BJ (cell line): ENCODE results near the gene MICAL3. TPM values are rescaled to one million over a fixed set of nuclear protein-coding genes. Genes with fewer than 3 reads are reported as not detected.

Experiments
- CTCF ChIA-PET: fragments of 350-600 bp; formaldehyde crosslinking; extraction: SDS; loops from one replicate; lab custom pipeline; 2021; ENCODE audit warnings: antibody characterized with exemption, inconsistent platforms; lab: Yijun Ruan, JAX
- POLR2A ChIA-PET: fragments of 300-600 bp; sonication (Branson Sonifier 250); formaldehyde crosslinking; extraction: SDS; loops from one replicate; lab custom pipeline; 2021; ENCODE audit warnings: antibody characterized with exemption; lab: Charles Lee
- DNase-seq: peaks from one replicate; pipeline ENCODE4 v3.0.0-alpha.2; 2011; ENCODE audit warnings: low read depth
- H3K27me3 ChIP-seq: 2 replicates; pipeline ENCODE4 v1.6.0; 2011; ENCODE audit warnings: low read length; ENCODE audit not compliant: control insufficient read depth, insufficient read depth
- H3K36me3 ChIP-seq: 2 replicates; pipeline ENCODE4 v1.5.1; 2011; ENCODE audit warnings: low read length; ENCODE audit not compliant: control insufficient read depth, insufficient read depth
- H3K4me3 ChIP-seq: 2 replicates; pipeline ENCODE4 v1.5.1; 2011; ENCODE audit warnings: low read depth, mild to moderate bottlenecking, control low read depth, low read length
- polyA plus RNA-seq: library from polyadenylated mRNA; depleted of rRNA; stranded (reverse); fragments of >200 nt; gene quantifications from 2 replicates; pipeline ENCODE4 v1.2.3, GENCODE V29; 2011
- TF ChIP-seq, protein P1 (sequence below): IDR thresholded peaks from 2 replicates; pipeline ENCODE4 v1.5.1; 2011; ENCODE audit warnings: low read depth, mild to moderate bottlenecking, control low read depth, inconsistent platforms, low read length, moderate library complexity; ENCODE audit not compliant: insufficient read depth

Gene MICAL3
- polyA plus RNA-seq, 1 experiment, result 16.4 TPM

DNA sequence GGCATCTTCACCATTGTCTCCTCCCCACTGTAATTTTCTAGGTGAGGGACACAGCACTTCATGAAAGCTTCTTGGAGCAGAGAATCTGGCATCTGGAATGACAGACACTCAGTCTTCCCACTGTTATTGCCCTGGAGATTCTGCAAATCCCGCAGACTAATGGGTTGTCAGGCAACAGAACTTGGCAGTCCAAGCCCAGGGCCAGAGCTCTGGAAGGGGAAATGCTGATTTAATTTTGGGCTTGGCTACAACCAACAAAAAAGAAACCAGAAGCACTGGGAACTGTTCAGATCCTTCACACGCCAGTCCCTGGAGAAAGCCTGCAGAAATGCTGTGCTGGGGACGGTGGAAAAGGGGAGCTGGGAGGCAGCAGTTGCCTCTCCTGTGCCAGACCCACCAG, 178.6 kb downstream of the MICAL3 start:
- ChIA-PET CTCF (interaction anchor here (0.8 to 2.0 kb wide), 3 partner anchors 16 to 41 kb away, joined by 3 to 8 read pairs (median 4); no protein-coding TSS in a partner anchor), POLR2A (no interaction called here)
- Histone ChIP-seq H3K36me3 (peaks cover 10% of the 10 kb centered on the region), H3K4me3 (no peak overlapping the region), H3K27me3 (no peaks in the 10 kb centered on the region)
- TF ChIP-seq, protein P1, sequence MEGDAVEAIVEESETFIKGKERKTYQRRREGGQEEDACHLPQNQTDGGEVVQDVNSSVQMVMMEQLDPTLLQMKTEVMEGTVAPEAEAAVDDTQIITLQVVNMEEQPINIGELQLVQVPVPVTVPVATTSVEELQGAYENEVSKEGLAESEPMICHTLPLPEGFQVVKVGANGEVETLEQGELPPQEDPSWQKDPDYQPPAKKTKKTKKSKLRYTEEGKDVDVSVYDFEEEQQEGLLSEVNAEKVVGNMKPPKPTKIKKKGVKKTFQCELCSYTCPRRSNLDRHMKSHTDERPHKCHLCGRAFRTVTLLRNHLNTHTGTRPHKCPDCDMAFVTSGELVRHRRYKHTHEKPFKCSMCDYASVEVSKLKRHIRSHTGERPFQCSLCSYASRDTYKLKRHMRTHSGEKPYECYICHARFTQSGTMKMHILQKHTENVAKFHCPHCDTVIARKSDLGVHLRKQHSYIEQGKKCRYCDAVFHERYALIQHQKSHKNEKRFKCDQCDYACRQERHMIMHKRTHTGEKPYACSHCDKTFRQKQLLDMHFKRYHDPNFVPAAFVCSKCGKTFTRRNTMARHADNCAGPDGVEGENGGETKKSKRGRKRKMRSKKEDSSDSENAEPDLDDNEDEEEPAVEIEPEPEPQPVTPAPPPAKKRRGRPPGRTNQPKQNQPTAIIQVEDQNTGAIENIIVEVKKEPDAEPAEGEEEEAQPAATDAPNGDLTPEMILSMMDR, result no peak
- DNase-seq, result no peak

DNA sequence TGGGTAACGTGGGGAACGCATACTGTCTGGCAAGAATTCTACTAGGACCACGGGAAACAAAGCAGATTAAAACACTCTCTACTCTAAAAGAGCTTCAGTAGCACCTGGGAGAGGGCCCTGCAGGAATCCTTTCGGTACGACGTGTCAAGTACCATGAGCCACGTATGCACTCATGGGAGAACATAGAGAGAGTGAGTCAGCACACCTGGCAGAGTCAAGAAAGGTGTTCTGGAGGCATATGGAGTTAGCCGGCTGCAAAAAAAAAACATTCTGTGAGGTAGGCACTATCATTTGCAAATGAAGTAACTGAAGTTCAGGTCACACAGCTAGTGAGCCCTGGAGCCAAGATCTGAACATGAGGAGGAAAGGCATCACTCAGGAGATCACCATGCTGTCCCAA, 179.0 kb downstream of the MICAL3 start:
- TF ChIP-seq, protein P1, result no peak
- peaks cover 12% of the 10 kb centered on the region for H3K36me3 ChIP-seq
- DNase-seq, result no peak
- CTCF ChIA-PET, result interaction anchor here (1.3 to 2.0 kb wide), 3 partner anchors 12 to 25 kb away, joined by 3 to 8 read pairs (median 4); no protein-coding TSS in a partner anchor
- POLR2A ChIA-PET, result no interaction called here
- no peak overlapping the region for H3K4me3 ChIP-seq
- no peaks in the 10 kb centered on the region for H3K27me3 ChIP-seq

DNA sequence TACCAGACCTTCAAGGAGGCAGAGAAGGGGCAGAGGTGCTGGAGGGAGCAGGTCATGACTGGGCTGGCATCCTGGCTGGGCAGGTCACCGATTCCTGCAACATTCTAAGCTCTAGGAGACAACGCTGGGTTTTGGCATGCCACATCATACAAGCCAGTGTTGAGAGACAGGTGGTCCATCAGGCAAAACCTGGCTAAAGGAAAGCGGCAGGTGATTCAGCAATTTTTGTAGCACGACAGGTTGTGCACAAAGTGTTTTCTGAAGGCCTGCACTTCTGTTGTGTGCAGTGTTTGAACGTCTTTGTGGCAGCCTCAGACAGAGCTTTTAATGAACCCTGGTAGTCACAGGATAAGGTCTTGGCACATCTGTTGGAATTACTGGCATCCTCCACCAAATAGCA, 180.2 kb downstream of the MICAL3 start:
- TF ChIP-seq, protein P1, result no peak
- ChIA-PET CTCF (interaction anchor here (1.3 kb wide), 1 partner anchor 10 kb away, joined by 3 read pairs; no protein-coding TSS in a partner anchor), POLR2A (no interaction called here)
- DNase-seq, result no peak
- H3K4me3 ChIP-seq, result no peak overlapping the region
- H3K36me3 ChIP-seq, result peaks cover 12% of the 10 kb centered on the region
- H3K27me3 ChIP-seq, result no peaks in the 10 kb centered on the region

DNA sequence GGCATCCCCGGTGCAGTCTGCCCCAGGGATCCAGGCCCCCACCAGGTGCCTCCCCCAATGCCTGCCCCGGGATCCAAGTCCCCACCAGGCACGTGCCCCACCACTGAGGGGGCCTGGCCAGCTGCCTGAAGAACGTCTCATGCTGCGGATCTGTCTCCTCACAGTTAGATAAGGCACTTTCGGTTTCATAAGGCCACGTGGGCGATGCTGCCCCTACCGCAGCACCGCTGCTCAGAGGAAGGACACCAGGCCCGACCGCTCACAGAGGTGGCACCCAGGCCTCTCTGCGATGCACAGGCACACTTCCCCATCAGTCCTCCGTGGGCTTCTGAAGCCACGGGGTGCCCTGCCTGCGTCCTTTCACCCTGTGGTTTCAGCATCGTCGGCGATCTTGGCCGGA, 182.0 kb downstream of the MICAL3 start:
- CTCF ChIA-PET, result interaction anchor here (2.2 kb wide), 1 partner anchor 12 kb away, joined by 7 read pairs; no protein-coding TSS in a partner anchor
- Histone ChIP-seq H3K27me3 (no peaks in the 10 kb centered on the region), H3K4me3 (no peak overlapping the region), H3K36me3 (peaks cover 17% of the 10 kb centered on the region)
- DNase-seq, result no peak
- TF ChIP-seq, protein P1, result no peak
- POLR2A ChIA-PET, result no interaction called here

DNA sequence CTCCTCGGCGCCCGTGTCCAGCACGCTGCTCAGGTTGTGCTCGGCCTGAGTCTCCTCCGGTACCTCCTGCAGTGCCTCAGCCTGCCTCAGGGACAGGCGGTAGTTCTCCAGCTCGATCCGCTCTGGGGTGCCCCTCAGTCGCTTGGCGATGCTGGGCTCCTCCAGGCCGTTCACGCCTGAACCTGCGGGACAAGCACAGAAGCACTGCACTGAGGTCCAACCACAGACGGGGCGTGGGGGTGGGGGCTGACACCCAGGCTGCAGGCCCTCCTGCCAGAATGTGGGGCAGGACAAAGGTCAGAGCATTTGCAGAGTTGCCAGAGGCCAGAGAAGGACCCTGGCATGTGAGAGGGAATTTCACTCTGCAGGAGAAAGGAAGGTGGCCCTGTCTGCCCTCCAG, 182.5 kb downstream of the MICAL3 start:
- CTCF ChIA-PET, result interaction anchor here (2.2 kb wide), 1 partner anchor 12 kb away, joined by 7 read pairs; no protein-coding TSS in a partner anchor

More for the DNA sequence above, 182.5 kb downstream of the MICAL3 start:
- no peaks in the 10 kb centered on the region for H3K27me3 ChIP-seq
- no peak overlapping the region for H3K4me3 ChIP-seq
- TF ChIP-seq, protein P1, result no peak
- DNase-seq, result no peak
- POLR2A ChIA-PET, result no interaction called here
- peaks cover 19% of the 10 kb centered on the region for H3K36me3 ChIP-seq
